ENCODE measurements around the gene PPIP5K1.

DNA sequence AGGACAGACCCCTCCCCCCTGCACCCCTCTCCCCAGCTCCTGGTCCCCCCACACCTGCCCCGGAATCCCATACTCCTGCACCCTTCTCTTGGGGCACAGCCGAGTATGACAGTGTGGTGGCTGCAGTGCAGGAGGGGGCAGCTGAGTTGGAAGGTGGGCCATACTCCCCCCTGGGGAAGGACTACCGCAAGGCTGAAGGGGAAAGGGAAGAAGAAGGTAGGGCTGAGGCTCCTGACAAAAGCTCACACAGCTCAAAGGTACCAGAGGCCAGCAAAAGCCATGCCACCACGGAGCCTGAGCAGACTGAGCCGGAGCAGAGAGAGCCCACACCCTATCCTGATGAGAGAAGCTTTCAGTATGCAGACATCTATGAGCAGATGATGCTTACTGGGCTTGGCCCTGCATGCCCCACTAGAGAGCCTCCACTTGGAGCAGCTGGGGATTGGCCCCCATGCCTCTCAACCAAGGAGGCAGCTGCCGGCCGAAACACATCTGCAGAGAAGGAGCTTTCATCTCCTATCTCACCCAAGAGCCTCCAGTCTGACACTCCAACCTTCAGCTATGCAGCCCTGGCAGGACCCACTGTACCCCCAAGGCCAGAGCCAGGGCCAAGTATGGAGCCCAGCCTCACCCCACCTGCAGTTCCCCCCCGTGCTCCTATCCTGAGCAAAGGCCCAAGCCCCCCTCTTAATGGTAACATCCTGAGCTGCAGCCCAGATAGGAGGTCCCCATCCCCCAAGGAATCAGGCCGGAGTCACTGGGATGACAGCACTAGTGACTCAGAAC, 62.8 kb downstream of the PPIP5K1 start:
- TF ChIP-seq, protein P1, sequence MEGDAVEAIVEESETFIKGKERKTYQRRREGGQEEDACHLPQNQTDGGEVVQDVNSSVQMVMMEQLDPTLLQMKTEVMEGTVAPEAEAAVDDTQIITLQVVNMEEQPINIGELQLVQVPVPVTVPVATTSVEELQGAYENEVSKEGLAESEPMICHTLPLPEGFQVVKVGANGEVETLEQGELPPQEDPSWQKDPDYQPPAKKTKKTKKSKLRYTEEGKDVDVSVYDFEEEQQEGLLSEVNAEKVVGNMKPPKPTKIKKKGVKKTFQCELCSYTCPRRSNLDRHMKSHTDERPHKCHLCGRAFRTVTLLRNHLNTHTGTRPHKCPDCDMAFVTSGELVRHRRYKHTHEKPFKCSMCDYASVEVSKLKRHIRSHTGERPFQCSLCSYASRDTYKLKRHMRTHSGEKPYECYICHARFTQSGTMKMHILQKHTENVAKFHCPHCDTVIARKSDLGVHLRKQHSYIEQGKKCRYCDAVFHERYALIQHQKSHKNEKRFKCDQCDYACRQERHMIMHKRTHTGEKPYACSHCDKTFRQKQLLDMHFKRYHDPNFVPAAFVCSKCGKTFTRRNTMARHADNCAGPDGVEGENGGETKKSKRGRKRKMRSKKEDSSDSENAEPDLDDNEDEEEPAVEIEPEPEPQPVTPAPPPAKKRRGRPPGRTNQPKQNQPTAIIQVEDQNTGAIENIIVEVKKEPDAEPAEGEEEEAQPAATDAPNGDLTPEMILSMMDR (conservative IDR thresholded peaks at IDR 0.05; ENCODE audit: low read depth, low read length), result no peak
- no peak for TF ChIP-seq EZH2 (IDR thresholded peaks at IDR 0.05; ENCODE audit: borderline replicate concordance, low read depth, low read length, poor library complexity, severe bottlenecking)
